GM19239 (cell line): Measurements from ENCODE around the gene CEP41.

Source experiments
- DNase-seq: peaks from one replicate; pipeline ENCODE4 v3.0.0; 2011; ENCODE audit warnings: low spot score; ENCODE audit not compliant: insufficient read length
- FAIRE-seq: peaks from 2 replicates; lab custom pipeline; 2011; peaks lifted over from hg19 to GRCh38; lab: Jason Lieb, UNC

CEP41 gene

DNA sequence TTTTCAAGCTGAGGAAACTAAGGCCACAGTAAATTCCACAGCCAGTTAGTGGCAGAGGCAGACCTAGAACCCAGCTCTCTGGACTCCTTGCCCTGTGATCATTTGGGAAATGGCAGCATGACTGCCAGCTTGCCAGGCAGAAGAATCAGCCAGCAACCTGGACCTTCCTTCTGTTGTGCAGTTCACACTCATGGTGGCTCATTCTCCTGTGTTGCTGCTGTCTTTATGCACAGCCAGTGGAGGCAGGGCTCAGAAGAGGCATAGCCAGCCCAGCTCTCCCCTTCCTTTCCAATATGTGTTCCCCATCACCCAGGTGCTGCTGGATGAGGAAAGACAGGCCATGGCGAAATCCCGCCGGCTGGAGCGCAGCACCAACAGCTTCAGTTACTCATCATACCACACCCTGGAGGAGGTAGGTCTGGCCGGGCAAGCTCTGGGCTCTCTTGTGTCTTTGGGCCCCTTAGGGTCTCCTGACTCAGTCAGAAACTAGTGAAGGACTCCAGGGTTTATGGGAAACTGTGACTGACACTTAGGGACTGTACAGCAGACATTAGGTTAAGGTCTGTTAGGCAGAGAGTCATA, 81.4 kb downstream of the CEP41 start:
- no peak for DNase-seq
- no peak for FAIRE-seq

DNA sequence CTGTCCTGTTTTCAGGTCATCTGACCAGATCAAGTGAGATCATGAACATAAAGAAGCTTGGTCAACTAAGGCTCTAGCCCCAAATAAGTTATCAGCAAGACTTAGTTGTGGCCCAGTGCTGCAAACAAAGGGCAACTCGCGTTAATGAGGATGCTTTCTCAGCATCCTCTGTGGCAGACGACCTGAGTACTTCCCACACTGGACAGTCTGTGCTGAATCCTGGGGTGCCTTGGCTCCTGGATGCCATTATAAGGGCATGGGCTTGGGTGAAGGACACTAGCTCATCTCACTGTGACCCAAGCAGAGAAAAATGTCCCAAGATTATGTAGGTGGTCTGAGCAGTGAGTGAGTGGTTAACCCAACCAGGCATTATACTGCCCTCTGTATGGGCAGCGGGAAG, 82.3 kb downstream of the CEP41 start:
- no peak for DNase-seq
- FAIRE-seq = no peak

DNA sequence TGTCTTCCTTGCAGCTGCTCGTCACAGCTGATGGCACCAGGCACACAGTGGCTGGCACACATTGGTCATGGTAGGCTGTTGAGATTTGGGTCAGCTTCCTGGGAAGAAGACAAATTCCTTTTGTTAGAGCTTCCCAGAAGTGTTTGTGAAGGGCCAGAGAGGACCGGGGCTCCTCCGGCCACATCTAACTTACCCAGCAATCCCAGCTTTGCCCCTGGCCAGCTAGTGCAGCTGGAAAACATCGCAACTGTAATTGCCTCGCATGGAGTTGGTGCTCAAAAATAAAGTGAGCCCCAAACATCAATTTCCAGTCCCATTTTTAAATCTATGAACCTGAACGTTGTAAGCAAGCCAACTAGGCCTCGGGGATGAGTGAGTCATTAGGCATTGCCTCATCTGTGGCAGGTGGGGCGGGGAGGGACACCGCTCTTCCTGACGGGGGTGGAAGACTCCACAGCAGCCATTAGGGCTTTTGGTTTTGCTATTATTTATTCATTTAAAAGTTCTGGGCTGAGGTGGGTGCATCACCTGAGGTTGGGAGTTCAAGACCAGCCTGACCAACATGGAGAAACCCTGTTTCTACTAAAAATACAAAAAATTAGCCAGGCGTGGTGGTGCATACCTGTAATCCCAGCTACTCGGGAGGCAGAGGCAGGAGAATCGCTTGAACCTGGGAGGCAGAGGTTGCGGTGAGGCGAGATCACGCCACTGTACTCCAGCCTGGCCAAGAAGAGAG, 83.8 kb downstream of the CEP41 start:
- no peak for DNase-seq
- no peak for FAIRE-seq

DNA sequence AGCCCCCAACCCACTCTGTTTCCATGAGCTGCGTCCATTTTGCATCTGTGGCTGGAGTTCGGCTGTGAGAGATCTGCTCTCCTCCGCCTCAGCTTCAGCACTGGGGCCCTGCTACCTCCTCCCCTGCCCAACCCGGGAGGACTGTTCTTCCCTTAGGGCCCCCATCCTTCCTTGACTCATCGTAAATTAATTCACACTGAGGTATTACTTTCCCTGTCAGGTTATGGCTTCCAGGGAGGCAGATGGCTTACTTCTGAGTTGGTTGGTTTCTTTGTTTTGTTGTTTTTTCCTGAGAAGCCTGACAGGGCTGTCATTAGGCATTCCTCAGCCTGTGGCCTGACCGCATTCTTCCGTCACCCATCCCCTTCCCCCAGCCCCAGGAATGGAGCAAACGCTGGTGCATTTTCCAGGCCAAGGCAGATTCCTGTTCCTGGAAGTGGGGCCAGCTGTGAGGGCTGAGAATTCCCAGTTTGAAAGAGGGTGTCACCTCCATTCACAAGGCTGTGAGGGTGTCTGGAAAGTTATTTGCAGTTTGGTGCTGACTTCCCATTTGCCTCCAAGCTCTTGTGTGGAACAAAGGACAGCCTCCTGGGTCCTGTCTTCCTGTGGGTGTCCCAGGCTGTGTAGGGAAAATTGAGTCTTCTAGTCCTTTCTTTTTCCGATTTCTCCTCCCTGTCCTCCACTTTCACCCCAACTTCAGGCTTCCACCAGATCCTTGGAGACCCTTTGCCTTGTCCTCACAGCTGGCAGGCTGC, 84.5 kb downstream of the CEP41 start:
- no peak for FAIRE-seq
- no peak for DNase-seq

DNA sequence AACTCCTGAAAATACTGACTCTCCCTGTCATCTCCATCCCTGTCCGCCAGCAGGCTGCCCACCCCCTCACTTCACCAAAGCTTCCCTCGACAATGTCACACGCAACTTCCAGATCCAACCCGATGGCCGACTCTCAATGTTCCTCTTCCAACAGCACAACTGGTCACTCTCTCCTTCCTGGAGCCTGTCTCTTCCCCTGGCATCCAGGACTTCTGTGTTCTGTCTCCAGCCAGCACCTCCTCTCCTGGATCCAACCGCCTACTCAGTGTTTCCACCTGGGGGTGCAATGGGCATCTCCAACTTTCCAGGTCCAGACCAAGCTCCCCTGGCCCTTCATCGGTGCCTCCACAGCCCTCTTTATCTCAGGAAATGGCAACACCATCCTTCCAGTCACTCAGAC, 87.6 kb downstream of the CEP41 start:
- FAIRE-seq = no peak
- DNase-seq = no peak

DNA sequence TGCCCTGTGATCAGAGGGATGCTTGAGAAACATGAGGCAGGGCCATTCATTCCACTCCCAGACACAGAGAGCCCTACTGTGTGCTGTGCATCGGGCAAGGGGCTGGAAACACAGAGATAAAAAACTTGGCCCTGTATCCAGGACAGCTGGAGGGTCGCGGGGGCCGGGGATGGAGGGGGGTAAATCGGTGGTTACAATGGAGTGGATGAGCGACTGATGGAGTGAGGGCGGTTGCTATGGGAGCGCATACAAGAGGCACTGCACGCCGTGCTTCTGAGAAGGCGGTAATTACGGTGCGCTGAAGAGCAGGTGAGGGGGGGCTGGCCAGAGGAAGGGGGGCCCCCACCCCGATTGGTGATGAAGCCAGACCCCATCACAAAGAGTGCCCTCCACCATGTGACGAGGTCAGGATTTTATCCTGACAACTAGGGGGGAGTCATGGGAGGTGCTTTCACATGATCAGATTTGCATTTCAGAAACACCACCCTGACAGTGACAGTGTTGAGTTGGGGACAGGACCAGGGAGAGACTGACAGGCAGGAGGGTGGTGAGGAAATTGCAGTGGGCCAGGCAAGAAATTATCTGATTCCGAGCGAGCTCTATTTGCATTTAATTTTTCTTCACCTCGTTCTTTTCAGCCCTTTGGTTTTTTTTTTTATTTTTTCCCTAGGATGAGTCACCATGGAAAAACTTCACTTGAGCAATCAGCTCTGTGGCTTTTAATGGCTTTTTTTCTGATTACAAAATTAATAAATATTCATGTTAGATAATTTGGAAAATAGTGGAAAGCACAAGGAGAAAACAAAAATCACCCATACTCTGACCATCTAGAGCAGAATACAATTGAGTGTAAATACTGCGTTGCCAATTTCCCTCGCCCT, 88.4 kb downstream of the CEP41 start:
- no peak for DNase-seq

DNA sequence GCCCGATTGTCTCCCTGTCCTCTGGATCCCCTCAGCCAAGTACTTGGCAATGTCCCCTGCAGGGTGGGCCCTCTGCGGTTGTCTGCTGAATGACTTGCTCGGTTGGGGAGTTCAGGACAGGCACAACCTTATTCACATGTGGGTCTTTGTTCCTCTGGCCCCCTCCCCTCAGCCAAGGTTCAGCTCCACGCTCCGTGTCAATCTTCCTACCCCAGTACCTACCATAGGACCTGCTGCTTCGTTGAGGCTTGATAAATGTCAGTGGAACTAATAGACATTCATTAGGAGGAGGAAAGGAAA, 89.1 kb downstream of the CEP41 start:
- no peak for FAIRE-seq
- DNase-seq = no peak

More for the DNA sequence above, 88.4 kb downstream of the CEP41 start:
- FAIRE-seq = no peak

DNA sequence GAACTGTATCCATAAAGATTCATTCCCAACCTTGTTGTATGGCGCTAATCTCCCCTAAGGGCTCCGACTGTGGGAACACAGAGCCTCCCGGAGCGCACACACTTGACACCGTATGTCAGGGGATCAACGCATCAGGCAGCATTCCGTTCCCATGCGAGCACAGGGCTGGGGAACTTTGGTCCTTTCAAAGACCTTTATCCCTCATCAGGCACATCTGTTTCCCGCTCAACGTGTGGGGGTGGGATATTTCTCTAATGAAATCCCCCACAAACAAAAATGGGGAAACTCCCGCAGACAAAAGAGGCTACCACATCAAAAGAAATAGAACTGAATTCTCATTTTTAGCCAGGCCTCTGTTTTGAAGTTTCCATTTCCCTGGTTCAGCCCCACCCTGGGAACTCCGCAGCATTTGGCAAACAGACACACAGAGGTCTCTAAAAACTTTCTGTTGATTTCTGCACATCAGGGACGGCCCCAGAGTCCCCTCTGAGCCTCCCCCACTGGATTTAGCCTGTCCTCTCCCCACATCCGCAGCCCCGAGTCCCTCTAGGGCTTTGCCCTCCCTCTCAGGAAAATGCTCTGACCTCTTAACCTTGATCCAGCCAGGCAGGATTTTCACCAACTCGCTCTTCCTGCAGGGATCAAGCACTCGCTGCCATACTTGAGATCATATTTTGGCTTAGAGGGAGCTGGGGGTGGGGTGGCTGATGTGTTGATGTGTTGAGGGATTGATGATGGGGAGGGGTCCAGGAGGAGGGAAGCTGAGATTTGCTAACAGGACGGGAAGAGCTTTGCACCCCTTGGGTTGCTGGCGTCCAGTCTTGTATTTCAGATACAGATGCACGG, 89.6 kb downstream of the CEP41 start:
- DNase-seq = no peak
- no peak for FAIRE-seq

DNA sequence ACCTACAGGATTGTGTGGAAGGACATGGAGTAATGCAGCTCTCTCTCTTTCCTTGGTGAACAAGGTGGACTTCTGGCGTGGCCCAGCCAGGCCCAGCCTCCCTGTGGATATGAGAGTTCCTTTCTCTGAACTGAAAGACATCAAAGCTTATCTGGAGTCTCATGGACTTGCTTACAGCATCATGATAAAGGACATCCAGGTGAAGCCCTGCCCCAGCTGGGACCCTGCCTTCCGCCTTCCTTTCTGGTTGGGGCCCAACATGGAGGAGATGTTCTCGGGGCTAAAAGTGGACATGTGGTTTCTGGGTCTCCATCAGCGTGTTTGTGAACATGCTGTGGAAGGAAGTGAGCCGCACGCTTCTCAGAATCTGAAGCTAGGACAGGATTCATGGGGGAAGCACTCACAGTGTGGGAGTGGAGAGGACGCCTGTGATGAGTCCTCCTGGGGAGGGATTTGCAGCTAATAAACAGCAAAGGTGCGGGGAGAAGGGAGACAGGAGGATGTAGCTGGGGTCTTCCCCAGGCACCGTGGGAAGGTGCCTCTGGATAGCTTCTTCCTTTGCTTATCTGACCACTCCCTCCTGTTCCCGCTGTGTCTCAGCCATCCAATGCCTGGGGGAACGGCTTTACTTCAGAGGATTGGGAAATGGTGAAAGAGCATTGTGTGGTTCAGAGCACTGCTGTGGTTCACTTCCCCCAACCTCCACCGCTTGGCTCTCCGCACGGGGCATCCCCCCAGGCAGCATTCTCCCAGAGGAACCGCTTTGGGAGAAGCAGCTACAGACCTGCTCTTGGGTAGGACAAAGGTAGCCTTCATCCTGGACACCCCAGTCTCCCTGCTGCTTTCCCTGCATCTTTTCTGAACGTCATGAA, 90.7 kb downstream of the CEP41 start:
- FAIRE-seq (no peak), DNase-seq (no peak)

DNA sequence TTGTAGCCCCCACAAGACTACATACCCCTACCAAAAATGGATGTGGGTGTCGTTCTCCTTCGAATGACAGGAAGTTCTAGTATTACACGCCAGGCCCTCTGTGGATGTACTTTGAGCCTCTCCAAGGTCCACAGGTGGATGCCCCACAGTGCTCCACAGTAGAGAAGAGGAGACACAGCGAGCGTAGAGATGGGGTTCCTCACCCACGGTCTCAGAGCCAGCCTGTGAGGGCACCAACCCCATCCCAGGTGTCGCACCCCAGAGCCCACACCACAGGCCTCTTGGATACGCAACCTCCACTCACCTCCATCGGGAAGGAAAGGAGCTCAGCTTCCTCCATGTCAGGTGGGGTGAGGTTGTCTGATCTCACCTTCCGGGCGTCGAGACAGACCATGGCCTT, 93.9 kb downstream of the CEP41 start:
- FAIRE-seq (no peak), DNase-seq (no peak)

DNA sequence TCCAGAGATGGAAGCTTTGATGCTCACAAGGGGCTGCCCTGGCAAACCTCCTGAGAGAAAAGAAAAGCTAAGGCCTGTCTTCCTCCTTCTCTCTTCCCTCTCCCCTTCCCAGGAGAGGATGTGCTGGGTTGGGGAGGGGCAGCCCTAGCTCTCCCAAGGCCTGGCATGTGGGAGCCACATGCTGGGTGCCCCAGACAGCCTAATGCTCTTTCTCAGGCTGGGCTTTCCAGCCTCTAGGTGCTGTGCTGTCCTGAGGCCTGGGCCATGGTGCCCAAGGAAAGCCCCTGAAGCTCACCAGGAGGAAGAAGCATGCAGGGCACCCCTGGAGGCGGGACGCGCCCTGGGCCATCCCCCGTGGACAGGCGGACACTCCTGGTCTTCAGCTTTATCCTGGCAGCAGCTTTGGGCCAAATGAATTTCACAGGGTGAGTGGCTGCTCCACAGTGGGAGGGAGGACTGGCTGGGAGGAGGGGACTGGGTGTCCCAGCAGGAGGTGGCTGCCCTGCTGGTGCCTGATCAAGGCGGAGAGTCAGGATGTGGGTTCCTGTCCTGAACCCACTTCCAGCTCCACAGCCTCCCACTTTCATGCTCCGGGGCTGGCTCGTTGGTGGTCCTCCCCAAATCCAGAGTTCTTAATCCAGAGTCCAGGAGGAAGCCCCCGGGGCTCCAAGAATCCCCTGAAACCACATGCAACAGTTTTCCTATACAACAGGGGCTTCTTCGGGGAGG, 94.5 kb downstream of the CEP41 start:
- DNase-seq (no peak), FAIRE-seq (no peak)

DNA sequence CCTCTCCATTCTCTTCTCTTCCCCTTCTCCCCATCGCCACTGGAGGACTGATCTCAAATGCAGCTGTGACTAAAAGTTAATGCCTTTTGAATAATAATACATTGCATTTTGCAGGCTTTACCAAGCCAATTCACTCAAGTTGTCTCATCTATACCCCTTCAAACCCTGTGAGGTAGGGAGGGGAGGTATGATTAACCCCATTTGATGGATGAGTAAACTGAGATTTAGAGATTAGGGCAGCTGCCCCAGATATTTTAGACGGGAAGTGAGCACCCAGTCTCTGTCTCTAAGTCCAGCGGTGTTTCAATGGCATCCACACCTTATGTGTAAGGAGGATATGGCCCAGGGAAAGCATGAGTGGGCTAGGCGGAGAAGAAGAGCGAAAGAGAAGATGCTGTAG, 95.1 kb downstream of the CEP41 start:
- no peak for DNase-seq

DNA sequence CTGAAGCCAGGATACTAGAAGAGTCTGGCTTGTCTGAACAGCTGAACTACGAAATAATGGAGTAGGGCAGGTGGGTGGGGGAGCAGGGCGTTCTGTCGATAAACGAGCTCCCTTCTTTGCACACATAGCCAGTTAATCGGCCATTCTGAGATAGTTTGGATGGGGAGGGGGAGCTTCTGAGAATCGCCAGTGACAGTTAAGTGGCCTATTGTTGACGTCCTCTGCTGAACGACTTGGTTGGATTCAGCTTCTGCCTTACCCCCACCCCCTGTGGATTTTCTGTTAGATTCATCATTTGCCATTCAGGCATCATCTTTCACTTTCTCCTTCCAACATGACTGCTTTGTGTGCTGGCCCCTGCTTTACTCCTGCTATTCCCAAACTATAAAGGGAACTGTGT, 95.7 kb downstream of the CEP41 start:
- FAIRE-seq = no peak
- no peak for DNase-seq

More for the DNA sequence above, 95.1 kb downstream of the CEP41 start:
- FAIRE-seq = no peak

DNA sequence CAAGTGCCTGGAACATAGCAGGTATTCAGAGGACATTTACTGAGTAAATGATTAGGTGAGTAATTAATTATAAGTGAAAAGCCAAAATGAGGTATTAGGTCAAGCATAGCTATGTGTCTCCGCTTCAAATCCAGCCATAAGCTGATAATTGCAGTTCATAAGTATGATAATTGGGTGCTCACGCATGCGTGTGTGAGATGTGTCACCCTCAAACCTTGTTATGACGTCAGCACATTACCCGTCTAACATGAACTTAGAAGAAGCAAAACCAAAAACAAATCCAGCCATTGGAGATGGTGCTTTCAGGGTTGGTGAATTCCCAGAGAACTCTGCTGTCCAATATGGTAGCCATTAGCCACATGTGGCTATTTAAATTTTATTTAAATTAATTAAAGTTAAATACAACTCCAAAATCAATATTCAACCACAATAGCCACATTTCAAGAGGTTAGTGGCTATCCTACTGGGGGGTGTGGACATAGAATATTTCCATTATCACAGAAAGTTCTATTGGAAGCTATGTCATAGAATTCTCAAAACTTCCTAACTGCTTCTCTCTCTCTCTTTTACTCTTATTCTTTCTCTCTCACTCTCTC, 96.4 kb downstream of the CEP41 start, which contains the start of gene CPA5:
Gene CPA5, plus strand, starts transcription at position 546 of the 596 bp plus-strand sequence. CDS start 1,670 bp downstream, outside the sequence.
- DNase-seq (no peak), FAIRE-seq (no peak)
